GM12801 (cell line): ENCODE measurements around the gene RIMBP2.

Experiments
- CTCF ChIP-seq: IDR thresholded peaks from one replicate; pipeline ENCODE4 v1.5.1; 2011; ENCODE audit warnings: control low read depth; ENCODE audit not compliant: insufficient read length; ENCODE audit errors: extremely low read depth

The RIMBP2 gene

GRCh38 chr12:130394906-130395305 is 321.2 kb downstream of the RIMBP2 start:
- no peak for TF ChIP-seq CTCF

- TF ChIP-seq CTCF = no peak
Observed at GRCh38 chr12:130391186-130391585, 324.9 kb downstream of the RIMBP2 start.

- TF ChIP-seq CTCF = no peak
Observed at GRCh38 chr12:130385193-130385592, 330.9 kb downstream of the RIMBP2 start.

- no peak for TF ChIP-seq CTCF
Observed at GRCh38 chr12:130384234-130384633, 331.9 kb downstream of the RIMBP2 start.

GRCh38 chr12:130382818-130383217 is 333.3 kb downstream of the RIMBP2 start:
- TF ChIP-seq CTCF = no peak

GRCh38 chr12:130375296-130376287 is 340.5 kb downstream of the RIMBP2 start:
- no peak for TF ChIP-seq CTCF

GRCh38 chr12:130374083-130374482 is 342.0 kb downstream of the RIMBP2 start:
- TF ChIP-seq CTCF = no peak
